Measurements from ENCODE around the gene L2HGDH.
"Not testable (repeated sequence)": the region's sequence is repeated elsewhere in the genome, so short reads cannot be mapped to it uniquely, and the experiment has no call there.

The L2HGDH gene

GRCh38 chr14:50339178-50339804 is 27.3 kb upstream of the L2HGDH start:
- no peak for DNase-seq

- DNase-seq: no peak
Observed at GRCh38 chr14:50338587-50338986, 26.6 kb upstream of the L2HGDH start.

- no peak for DNase-seq
Observed at GRCh38 chr14:50335989-50336824, 24.2 kb upstream of the L2HGDH start.

DNA sequence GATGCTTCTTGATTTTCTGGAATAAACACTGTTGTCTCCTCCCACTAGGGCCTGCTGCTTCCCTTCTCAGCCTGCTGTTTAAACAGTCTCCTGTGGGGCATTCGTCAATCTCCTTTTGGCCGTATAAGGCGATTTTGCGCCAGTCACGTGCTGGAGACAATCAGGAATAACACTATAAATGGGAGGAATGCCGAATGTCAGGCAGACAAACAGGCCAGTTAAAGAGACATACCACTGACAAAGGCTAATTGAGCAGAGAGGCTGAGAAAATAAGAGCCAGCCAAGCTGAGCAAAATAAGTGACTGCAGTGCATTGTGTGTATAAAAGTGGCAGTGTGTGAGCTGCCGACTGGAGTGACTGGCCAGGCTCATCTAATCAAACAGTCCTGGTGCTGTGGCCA is 23.4 kb upstream of the L2HGDH start:
- no peak for DNase-seq

- DNase-seq: no peak
Observed at GRCh38 chr14:50334211-50334610, 22.2 kb upstream of the L2HGDH start.

- peak; percentile 43 for DNase-seq
Observed at GRCh38 chr14:50333014-50333509, 21.0 kb upstream of the L2HGDH start.

GRCh38 chr14:50331596-50331995 is 19.6 kb upstream of the L2HGDH start:
- DNase-seq: no peak

DNA sequence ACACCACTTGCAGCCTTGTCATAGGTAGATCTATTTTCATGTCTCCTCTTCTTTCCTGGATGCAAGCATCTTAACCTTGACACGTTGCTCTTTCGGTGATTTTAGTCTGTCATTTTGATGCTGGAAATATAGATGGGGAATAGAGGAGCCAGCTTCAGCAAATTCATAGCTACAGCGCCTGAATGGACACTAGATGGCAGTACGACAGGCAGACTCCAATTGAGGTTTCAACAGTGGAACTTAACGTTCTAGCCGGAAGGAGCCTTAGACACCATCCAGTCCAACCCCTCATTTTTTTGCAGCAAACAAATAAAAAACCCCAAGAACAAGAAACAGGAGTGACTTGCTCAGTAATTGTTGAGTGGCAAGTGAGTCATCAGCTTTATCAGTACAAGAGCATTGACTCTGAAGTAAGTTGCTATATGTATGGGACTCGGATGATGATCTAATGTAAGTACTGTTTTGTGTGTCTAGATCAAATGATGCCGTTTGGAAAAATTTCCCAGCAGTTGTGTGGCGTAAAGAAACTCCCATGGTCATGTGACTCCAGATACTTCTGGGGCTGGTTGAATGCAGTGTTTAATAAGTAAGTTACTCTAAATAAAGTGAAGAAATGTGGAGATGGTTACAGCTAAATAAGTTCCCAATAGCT is 9.1 kb upstream of the L2HGDH start:
- DNase-seq: peak; percentile 73

DNA sequence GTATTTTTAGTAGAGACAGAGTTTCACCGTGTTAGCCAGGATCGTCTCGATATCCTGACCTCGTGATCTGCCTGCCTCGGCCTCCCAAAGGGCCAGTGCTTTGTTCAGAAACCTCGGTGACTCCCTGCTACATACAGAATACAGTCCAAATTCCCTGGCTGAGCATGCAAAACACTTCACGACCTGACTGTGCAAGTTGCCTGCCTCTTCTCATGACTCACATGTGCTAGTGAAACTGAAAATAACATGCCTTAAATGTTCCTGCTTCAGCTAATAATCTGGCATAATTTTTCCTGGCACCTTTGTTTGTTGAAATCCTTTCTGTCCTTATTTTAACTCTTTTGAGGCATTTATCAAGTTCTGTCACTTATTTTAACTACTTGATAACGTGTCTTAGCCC is 8.3 kb upstream of the L2HGDH start:
- DNase-seq: no peak

- no peak for DNase-seq
Observed at GRCh38 chr14:50319721-50320120, 7.7 kb upstream of the L2HGDH start.

DNA sequence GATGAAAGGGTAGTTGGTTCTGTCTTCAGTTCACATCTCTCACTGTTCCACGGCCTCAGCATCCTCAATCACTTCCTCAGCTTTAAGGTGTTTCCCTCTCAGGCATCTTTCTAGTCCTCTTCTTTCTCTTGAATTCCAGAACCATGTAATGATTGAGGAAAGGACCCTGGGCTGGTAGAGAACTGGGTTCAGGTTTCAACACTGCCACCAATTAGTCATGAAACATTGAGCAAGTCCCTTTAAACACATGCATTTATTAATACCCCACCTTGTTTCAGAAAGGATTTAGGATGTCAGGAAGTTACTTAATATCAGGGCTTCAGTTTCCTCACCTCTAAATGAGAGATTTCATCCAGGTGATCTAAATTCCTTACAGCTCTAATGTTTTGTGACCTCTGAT is 7.3 kb upstream of the L2HGDH start:
- no peak for DNase-seq

GRCh38 chr14:50318031-50318626 is 6.1 kb upstream of the L2HGDH start:
- DNase-seq: no peak

DNA sequence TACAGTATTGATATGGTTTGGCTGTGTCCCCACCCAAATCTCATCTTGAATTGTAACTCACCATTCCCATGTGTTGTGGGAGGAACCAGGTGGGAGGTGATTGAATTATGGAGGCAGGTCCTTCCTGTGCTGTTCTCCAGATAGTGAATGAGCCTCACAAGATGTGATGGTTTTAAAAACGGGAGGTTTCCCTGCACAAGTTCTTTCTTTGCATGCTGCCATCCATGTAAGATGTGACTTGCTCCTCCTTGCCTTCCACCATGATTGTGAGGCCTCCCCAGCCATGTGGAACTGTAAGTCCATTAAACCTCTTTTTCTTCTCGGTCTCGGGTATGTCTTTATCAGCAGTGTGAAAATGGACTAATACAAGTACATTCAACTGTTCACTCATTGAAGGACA is 2.1 kb upstream of the L2HGDH start:
- not testable (repeated sequence) for DNase-seq

DNA sequence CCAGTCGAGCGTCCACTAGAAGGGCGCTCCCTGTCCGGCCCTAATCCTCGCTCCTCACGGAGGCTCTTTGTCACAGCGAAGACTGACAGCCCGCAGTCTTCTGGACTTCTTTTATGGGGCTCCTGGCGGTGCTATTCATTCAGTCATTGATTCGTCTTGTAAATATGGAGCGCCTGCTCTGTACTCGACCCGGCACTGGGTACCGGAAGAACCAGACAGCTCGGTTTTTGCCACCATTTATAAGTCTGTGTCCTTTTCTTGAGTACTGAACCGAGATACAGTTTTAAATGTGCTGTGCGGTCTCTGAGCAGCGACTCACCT is 665 bp upstream of the L2HGDH start:
- DNase-seq: peak; percentile 76

- DNase-seq: no peak
Observed at GRCh38 chr14:50311337-50311971, 575 bp downstream of the L2HGDH start.

GRCh38 chr14:50310445-50310844 is 1.6 kb downstream of the L2HGDH start:
- no peak for DNase-seq

DNA sequence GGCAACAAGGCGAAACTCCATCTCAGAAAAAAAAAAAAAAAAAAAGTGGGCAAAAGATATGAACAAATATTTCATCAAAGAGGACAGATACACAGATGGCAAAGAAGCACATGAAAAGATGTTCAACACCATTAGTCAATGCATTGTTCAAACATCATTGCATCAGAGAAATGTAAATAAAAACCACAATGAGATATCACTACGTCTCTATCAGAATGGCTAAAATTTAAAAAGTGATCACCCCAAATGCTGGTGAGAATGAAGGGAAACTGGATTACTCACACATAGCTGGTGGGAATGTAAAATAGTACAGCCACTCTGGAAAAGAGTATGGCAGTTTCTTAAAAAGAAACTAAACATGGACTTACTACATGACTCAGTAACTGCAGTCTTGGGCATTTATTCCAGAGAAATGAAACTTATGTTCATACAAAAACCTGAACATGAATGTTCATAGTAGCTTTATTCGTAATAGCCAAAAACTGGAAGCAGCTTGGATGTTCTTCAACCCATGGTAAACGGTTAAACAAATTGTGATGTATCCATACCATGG is 3.6 kb downstream of the L2HGDH start:
- DNase-seq: no peak

DNA sequence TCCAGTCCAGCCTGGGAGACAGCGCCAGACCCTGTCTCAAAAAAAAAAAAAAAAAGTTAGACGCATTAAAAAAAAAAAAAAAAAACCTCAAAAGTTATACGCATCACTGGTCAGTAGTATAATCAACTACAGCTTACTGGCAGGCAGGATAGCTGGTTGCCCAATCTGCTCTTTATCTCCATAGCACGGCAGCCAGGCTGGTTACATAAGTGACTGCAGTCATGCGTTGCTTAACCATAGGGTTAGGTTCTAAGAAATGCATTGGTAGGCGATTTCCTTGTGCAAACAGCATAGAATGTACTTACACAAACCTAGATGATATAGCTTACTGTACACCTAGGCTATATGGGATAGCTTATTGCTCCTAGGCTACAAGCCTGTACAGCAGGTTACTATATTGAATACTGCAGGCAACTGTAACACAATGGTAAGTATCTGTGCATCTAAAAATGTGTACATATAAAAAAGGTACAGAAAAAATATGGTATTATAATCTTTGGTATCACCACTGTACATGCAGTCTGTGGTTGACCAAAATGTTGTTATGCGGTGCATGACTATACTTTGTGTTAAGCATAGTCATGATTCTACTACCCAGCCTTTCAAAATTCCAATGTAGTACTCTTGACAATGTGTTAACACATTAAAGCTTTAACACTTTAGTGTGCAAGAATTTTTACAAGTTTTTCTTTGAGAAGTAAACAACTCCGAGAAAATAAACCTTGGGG is 8.1 kb downstream of the L2HGDH start:
- DNase-seq: no peak

DNA sequence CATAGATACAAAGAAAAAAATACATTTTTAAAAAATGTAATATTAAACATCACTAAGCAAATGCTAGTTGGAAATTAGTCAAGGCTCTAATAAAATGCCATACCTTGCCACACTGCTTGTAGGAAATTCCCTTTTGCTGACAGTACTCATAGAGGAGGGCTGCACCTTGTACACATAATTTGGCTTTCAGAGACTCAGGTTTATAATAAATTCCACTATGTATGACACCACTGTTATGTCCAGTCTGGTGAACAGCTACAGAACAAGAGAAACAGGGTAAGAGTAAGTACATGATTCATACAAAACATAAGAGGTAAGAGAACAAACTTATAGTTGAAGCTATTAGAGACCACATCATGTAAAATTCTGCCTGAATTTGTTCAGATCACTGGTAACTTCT is 10.1 kb downstream of the L2HGDH start:
- DNase-seq: no peak

DNA sequence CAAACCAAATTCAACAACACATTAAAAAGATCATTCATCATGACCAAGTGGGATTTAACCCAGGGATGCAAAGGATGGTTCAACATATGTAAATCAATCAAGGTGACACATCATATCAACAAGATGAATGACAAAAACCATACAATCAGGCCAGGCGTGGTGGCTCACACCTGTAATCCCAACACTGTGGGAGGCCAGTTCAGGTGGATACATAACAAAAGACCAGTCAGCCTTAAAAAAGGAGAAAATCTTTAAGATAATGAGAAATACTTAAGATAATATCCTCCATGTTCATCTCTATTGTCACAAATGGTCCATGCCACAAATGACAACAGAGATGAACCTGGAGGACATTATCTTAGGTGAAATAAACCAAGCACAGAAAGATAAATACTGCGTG is 12.4 kb downstream of the L2HGDH start:
- DNase-seq: no peak

- no peak for DNase-seq
Observed at GRCh38 chr14:50290306-50290705, 21.7 kb downstream of the L2HGDH start.

DNA sequence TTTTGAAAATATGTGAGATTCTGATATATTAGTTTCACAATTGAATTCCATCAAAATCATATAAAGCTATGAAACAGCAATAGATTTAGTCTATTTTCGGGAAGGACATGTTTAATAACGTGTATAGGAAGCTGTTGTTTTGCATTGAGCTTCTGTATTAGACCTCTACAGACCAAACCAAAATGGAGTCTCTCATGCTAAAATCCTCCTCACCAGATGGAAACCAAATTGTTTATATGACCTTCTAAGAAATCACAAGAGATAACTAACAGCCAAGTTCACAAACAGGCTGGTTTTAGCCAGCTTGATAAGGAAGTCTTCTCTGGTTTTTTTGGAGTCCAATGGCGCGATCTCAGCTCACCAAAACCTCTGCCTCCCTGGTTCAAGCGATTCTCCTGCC is 23.9 kb downstream of the L2HGDH start:
- no peak for DNase-seq

Measured in T1000 (cell line).